SK-N-DZ (cell line): Measurements from ENCODE around the gene VPS54.
A peak's percentile ranks its signal among the peaks of the same experiment; 100 is the strongest.

Experiments used
- DNase-seq: peaks from one replicate; pipeline ENCODE4 v3.0.0-alpha.2; 2015; ENCODE audit warnings: low spot score

The VPS54 gene

GRCh38 chr2:63903003-63903402, 116.2 kb downstream of the VPS54 start:
- no peak for DNase-seq

- DNase-seq = no peak
These were observed 117.1 kb downstream of the VPS54 start for GRCh38 chr2:63902149-63902548.

GRCh38 chr2:63899639-63900038, 119.6 kb downstream of the VPS54 start:
- no peak for DNase-seq

GRCh38 chr2:63898839-63899238, 120.4 kb downstream of the VPS54 start:
- DNase-seq = no peak

- DNase-seq = no peak
These were observed 125.1 kb downstream of the VPS54 start for GRCh38 chr2:63894167-63894566.

GRCh38 chr2:63893163-63893562, 126.1 kb downstream of the VPS54 start:
- DNase-seq = no peak

GRCh38 chr2:63891488-63892030, 127.7 kb downstream of the VPS54 start:
- DNase-seq = no peak

- DNase-seq = no peak
These were observed 128.6 kb downstream of the VPS54 start for GRCh38 chr2:63890678-63891077.

GRCh38 chr2:63888490-63889402, 130.5 kb downstream of the VPS54 start:
- peak; percentile 57 for DNase-seq

- no peak for DNase-seq
These were observed 131.2 kb downstream of the VPS54 start for GRCh38 chr2:63888053-63888452.

- no peak for DNase-seq
These were observed 132.8 kb downstream of the VPS54 start for GRCh38 chr2:63886445-63886844.

- DNase-seq = no peak
These were observed 136.7 kb downstream of the VPS54 start for GRCh38 chr2:63882395-63883105.

GRCh38 chr2:63881205-63881604, 138.0 kb downstream of the VPS54 start:
- no peak for DNase-seq

GRCh38 chr2:63880625-63881024, 138.6 kb downstream of the VPS54 start:
- DNase-seq = no peak

GRCh38 chr2:63879876-63880433, 139.3 kb downstream of the VPS54 start:
- DNase-seq = no peak

- DNase-seq = no peak
These were observed 140.7 kb downstream of the VPS54 start for GRCh38 chr2:63878486-63878885.

- DNase-seq = no peak
These were observed 142.9 kb downstream of the VPS54 start for GRCh38 chr2:63876311-63876710.

- no peak for DNase-seq
These were observed 143.5 kb downstream of the VPS54 start for GRCh38 chr2:63875559-63876245.

- DNase-seq = no peak
These were observed 144.1 kb downstream of the VPS54 start for GRCh38 chr2:63875131-63875527.

GRCh38 chr2:63874204-63875130, 144.8 kb downstream of the VPS54 start:
- DNase-seq = no peak
